H1 (cell line): ENCODE measurements around the gene UVRAG. TPM values are rescaled to one million over a fixed set of nuclear protein-coding genes. Genes with fewer than 3 reads are reported as not detected.

Experiments
- CTCF ChIA-PET: fragments of 300-600 bp; sonication (Branson Sonifier 250); formaldehyde crosslinking; loops from one replicate; lab custom pipeline; 2021; ENCODE audit not compliant: partially characterized antibody; lab: Charles Lee
- POLR2A ChIA-PET: fragments of 300-600 bp; sonication (Branson Sonifier 250); formaldehyde crosslinking; loops from one replicate; lab custom pipeline; 2021; ENCODE audit warnings: inconsistent platforms; ENCODE audit not compliant: partially characterized antibody; lab: Charles Lee
- DNase-seq, 2 experiments: peaks; one replicate each; pipeline versions ENCODE4 v3.0.0 to v3.0.0-alpha.2; 2010 to 2022; ENCODE audit warnings: low spot score in 2 of 2, low read depth in 1 of 2, mixed read lengths in 1 of 2
- FAIRE-seq: peaks from 2 replicates; lab custom pipeline; 2011; peaks lifted over from hg19 to GRCh38; lab: Jason Lieb, UNC
- H2AFZ ChIP-seq: 2 replicates; pipeline ENCODE4 v1.8.1; 2012; ENCODE audit warnings: low read length, inconsistent platforms
- H2AK5ac ChIP-seq: 2 replicates; pipeline ENCODE4 v1.6.1; 2013; ENCODE audit warnings: low read depth, low read length
- H2BK120ac ChIP-seq: replicated peaks from 2 replicates; pipeline ENCODE3; 2013; ENCODE audit warnings: low read depth, low read length, inconsistent platforms
- H2BK12ac ChIP-seq: 2 replicates; pipeline ENCODE4 v1.6.1; 2013; ENCODE audit warnings: low read depth, low read length
- H2BK15ac ChIP-seq: 2 replicates; pipeline ENCODE4 v1.6.1; 2013; ENCODE audit warnings: low read length
- H2BK20ac ChIP-seq: 2 replicates; pipeline ENCODE4 v1.6.1; 2013; ENCODE audit warnings: low read length
- H2BK5ac ChIP-seq: 2 replicates; pipeline ENCODE4 v1.6.1; 2013; ENCODE audit warnings: low read depth, low read length
- H3K14ac ChIP-seq: 2 replicates; pipeline ENCODE4 v1.6.1; 2013; ENCODE audit warnings: inconsistent platforms; ENCODE audit not compliant: insufficient read length
- H3K18ac ChIP-seq: 2 replicates; pipeline ENCODE4 v1.6.1; 2013; ENCODE audit warnings: low read length; ENCODE audit errors: extremely low read depth
- H3K23ac ChIP-seq: 2 replicates; pipeline ENCODE4 v1.6.1; 2013; ENCODE audit warnings: inconsistent platforms; ENCODE audit not compliant: insufficient read length
- H3K23me2 ChIP-seq: 2 replicates; pipeline ENCODE4 v1.6.1; 2013; ENCODE audit warnings: low read depth, low read length
- H3K27ac ChIP-seq: 2 replicates; pipeline ENCODE4 v1.6.1; 2011; ENCODE audit warnings: low read depth, low read length, inconsistent platforms
- H3K27me3 ChIP-seq, 4 experiments: replicated peaks in 1 of 4; 1 replicate in 1 of 4; 2 replicates in 3 of 4; pipeline versions ENCODE4 v1.6.1 to v1.8.1; 2011 to 2013; ENCODE audit warnings: low read length in 3 of 4, mild to moderate bottlenecking in 3 of 4, inconsistent platforms in 2 of 4, mixed read lengths in 2 of 4, moderate library complexity in 1 of 4; ENCODE audit not compliant: control insufficient read depth in 3 of 4, insufficient read depth in 3 of 4; ENCODE audit errors: extremely low read depth in 1 of 4
- H3K36me3 ChIP-seq, 4 experiments: 2 replicates each; pipeline versions ENCODE4 v1.6.1 to v1.8.1; 2011 to 2013; ENCODE audit warnings: mild to moderate bottlenecking in 4 of 4, low read length in 3 of 4, moderate library complexity in 2 of 4, control low read depth in 1 of 4, inconsistent platforms in 1 of 4; ENCODE audit not compliant: insufficient read depth in 4 of 4, control insufficient read depth in 2 of 4
- H3K4ac ChIP-seq: replicated peaks from 2 replicates; pipeline ENCODE3; 2013; ENCODE audit warnings: low read length, low read depth, mixed read lengths, inconsistent platforms; ENCODE audit not compliant: insufficient read length
- H3K4me1 ChIP-seq, 4 experiments: replicated peaks in 1 of 4; 1 replicate in 1 of 4; 2 replicates in 3 of 4; pipeline versions ENCODE4 v1.6.1 to v1.8.1; 2011 to 2013; ENCODE audit warnings: low read length in 3 of 4, inconsistent platforms in 2 of 4, mixed read lengths in 1 of 4; ENCODE audit not compliant: insufficient read depth in 4 of 4, control insufficient read depth in 3 of 4
- H3K4me2 ChIP-seq, 2 experiments: 2 replicates each; pipeline versions ENCODE4 v1.6.1 to v1.8.1; 2011 to 2013; ENCODE audit warnings: low read depth in 2 of 2, low read length in 2 of 2, control low read depth in 1 of 2, inconsistent platforms in 1 of 2, mild to moderate bottlenecking in 1 of 2; ENCODE audit not compliant: insufficient read depth in 1 of 2
- H3K4me3 ChIP-seq, 4 experiments: fragments of 200-600, 300-600 bp in 1 of 4; sonication (generic), shearing (Covaris generic), sonication (Bioruptor Twin) in 1 of 4; 2 replicates each; pipeline versions ENCODE4 v1.5.1 to v1.8.1; 2011 to 2016; ENCODE audit warnings: low read length in 4 of 4, low read depth in 3 of 4, control low read depth in 2 of 4, inconsistent platforms in 2 of 4, mild to moderate bottlenecking in 2 of 4, mixed read lengths in 1 of 4, moderate library complexity in 1 of 4; ENCODE audit not compliant: insufficient read depth in 2 of 4; ENCODE audit errors: extremely low read depth in 1 of 4
- H3K56ac ChIP-seq: replicated peaks from 2 replicates; pipeline ENCODE3; 2013; ENCODE audit warnings: low read depth, mild to moderate bottlenecking, mixed read lengths, low read length, inconsistent platforms; ENCODE audit not compliant: insufficient read length
- H3K79me1 ChIP-seq: 2 replicates; pipeline ENCODE4 v1.6.1; 2013; ENCODE audit warnings: low read depth, low read length, control low read depth
- H3K79me2 ChIP-seq, 2 experiments: 2 replicates each; pipeline versions ENCODE4 v1.6.1 to v1.8.1; 2012 to 2013; ENCODE audit warnings: low read length in 2 of 2, mild to moderate bottlenecking in 2 of 2, inconsistent platforms in 1 of 2; ENCODE audit not compliant: insufficient read depth in 2 of 2, control insufficient read depth in 1 of 2
- H3K9ac ChIP-seq, 4 experiments: replicated peaks in 1 of 4; 1 replicate in 1 of 4; 2 replicates in 3 of 4; pipeline versions ENCODE4 v1.6.1 to v1.8.1; 2011 to 2013; ENCODE audit warnings: low read depth in 3 of 4, low read length in 3 of 4, control low read depth in 2 of 4, mild to moderate bottlenecking in 2 of 4, moderate library complexity in 2 of 4, inconsistent platforms in 1 of 4; ENCODE audit errors: extremely low read depth in 1 of 4
- H3K9me3 ChIP-seq, 2 experiments: 2 replicates each; pipeline versions ENCODE4 v1.6.1 to v1.8.1; 2012 to 2013; ENCODE audit warnings: mild to moderate bottlenecking in 2 of 2, moderate library complexity in 2 of 2, control low read depth in 1 of 2, inconsistent platforms in 1 of 2, low read depth in 1 of 2, low read length in 1 of 2, mixed read lengths in 1 of 2; ENCODE audit not compliant: insufficient read depth in 2 of 2
- H4K20me1 ChIP-seq, 2 experiments: replicated peaks in 1 of 2; 2 replicates each; pipeline versions ENCODE3 to v1.8.1; 2011 to 2013; ENCODE audit warnings: inconsistent platforms in 2 of 2, low read length in 2 of 2, mild to moderate bottlenecking in 1 of 2; ENCODE audit not compliant: insufficient read depth in 2 of 2, control insufficient read depth in 1 of 2
- H4K5ac ChIP-seq: 2 replicates; pipeline ENCODE4 v1.6.1; 2013; ENCODE audit warnings: low read length, low read depth, mixed read lengths, inconsistent platforms; ENCODE audit not compliant: insufficient read length
- H4K8ac ChIP-seq: 2 replicates; pipeline ENCODE4 v1.8.0; 2013; ENCODE audit warnings: mild to moderate bottlenecking, moderate library complexity, low read length, inconsistent platforms; ENCODE audit not compliant: insufficient read depth; ENCODE audit errors: extremely low read depth
- H4K91ac ChIP-seq: replicated peaks from 2 replicates; pipeline ENCODE3; 2013; ENCODE audit warnings: low read length, mixed read lengths, inconsistent platforms; ENCODE audit not compliant: insufficient read length
- CTBP2 ChIP-seq: IDR thresholded peaks from 2 replicates; pipeline ENCODE4 v1.7.0; 2011; ENCODE audit warnings: borderline replicate concordance, mild to moderate bottlenecking, moderate library complexity, mixed read lengths, low read length; ENCODE audit not compliant: insufficient read depth, insufficient read length
- WGBS, 2 experiments: shearing (Covaris generic) in 1 of 2; methylation state at CpG; one replicate each; pipeline versions ENCODE4 v1.1.6 to v1.1.7; 2013 to 2015; ENCODE audit warnings: low lambda C conversion rate in 2 of 2, mixed read lengths in 2 of 2, inconsistent platforms in 1 of 2, low coverage in 1 of 2, missing lambda C conversion rate in 1 of 2; ENCODE audit not compliant: insufficient replicate concordance in 2 of 2, insufficient coverage in 1 of 2, insufficient read length in 1 of 2; ENCODE audit errors: extremely low coverage in 1 of 2, missing lambda C conversion rate in 1 of 2; 5-methylcytosine and 5-hydroxymethylcytosine counted together
- polyA plus RNA-seq, 7 experiments: library from polyadenylated mRNA; depleted of rRNA in 3 of 7; stranded (reverse) in 5 of 7; unstranded in 2 of 7; fragments of >200 nt in 5 of 7; fragments of 200-250 nt in 2 of 7; gene quantifications; 1 replicate in 5 of 7; 2 replicates in 1 of 7; 4 replicates in 1 of 7; pipeline versions ENCODE4 v1.2.1 to v1.2.3, GENCODE V29; 2011 to 2013; ENCODE audit warnings: missing spikeins in 2 of 7, mixed read lengths in 2 of 7
- total RNA-seq: library from RNA; stranded (reverse); fragmentation: NEBNext Ultra II Directional; extraction: Animal tissue kit (Norgen Biotek cat#: 25700); gene quantifications from 2 replicates; pipeline ENCODE4 v1.2.1, GENCODE V29; 2021

The UVRAG gene
- total and polyA plus RNA-seq, 2 of the 8 experiments (the other 6 are each of a cell fraction or from before 2014, with no cell fraction given) = 5.5 to 14.7 TPM

- CTCF ChIA-PET = interaction anchor here (0.8 to 1.8 kb wide), 8 partner anchors 8 to 54 kb away, joined by 3 to 7 read pairs (median 4); no protein-coding TSS in a partner anchor
- Histone ChIP-seq H2BK15ac (no peak overlapping the region), H3K4me3 (no peak overlapping the region), H2BK20ac (no peak overlapping the region), H3K4me2 (no peak overlapping the region), H3K4me1 (peaks cover 0 to 6% (median 3%) of the 10 kb centered on the region in 4 experiments; a peak in 5 of 7 replicates), H4K91ac (no peak overlapping the region), H3K9me3 (no peaks in the 10 kb centered on the region), H3K4ac (no peak overlapping the region), H3K79me1 (no peaks in the 10 kb centered on the region), H3K14ac (no peak overlapping the region), H3K56ac (no peak overlapping the region), H2BK120ac (no peak overlapping the region), H2BK5ac (no peak overlapping the region), H3K79me2 (no peaks in the 10 kb centered on the region), H3K27ac (no peak overlapping the region), H4K5ac (no peak overlapping the region), H3K9ac (no peak overlapping the region), H3K23ac (no peak overlapping the region), H3K18ac (no peak overlapping the region), H2AK5ac (no peak overlapping the region), H4K20me1 (no peaks in the 10 kb centered on the region), H4K8ac (no peak overlapping the region), H2AFZ (no peak overlapping the region), H3K27me3 (no peaks in the 10 kb centered on the region), H2BK12ac (no peak overlapping the region), H3K36me3 (no peaks in the 10 kb centered on the region), H3K23me2 (no peaks in the 10 kb centered on the region)
- FAIRE-seq = no peak
- POLR2A ChIA-PET = interaction anchor here (1.1 kb wide), 1 partner anchor 208 kb away, joined by 3 read pairs; no protein-coding TSS in a partner anchor
- WGBS, 2 experiments = 76% methylated on average over 2 of the region's 2 CpGs; no CpG with 5 or more reads in 1 of the 2 experiments
- TF ChIP-seq CTBP2 = no peak
- no peak for DNase-seq
These were observed 35.0 kb upstream of the UVRAG start for GRCh38 chr11:75779960-75780359.
